IPS DF 4.7 (cell line): ENCODE results near the gene TUBA8.

Experiments used
- DNase-seq: peaks from one replicate; pipeline ENCODE4 v3.0.0-alpha.2; 2013; ENCODE audit warnings: low spot score; ENCODE audit errors: extremely low read depth

TUBA8 gene

DNA sequence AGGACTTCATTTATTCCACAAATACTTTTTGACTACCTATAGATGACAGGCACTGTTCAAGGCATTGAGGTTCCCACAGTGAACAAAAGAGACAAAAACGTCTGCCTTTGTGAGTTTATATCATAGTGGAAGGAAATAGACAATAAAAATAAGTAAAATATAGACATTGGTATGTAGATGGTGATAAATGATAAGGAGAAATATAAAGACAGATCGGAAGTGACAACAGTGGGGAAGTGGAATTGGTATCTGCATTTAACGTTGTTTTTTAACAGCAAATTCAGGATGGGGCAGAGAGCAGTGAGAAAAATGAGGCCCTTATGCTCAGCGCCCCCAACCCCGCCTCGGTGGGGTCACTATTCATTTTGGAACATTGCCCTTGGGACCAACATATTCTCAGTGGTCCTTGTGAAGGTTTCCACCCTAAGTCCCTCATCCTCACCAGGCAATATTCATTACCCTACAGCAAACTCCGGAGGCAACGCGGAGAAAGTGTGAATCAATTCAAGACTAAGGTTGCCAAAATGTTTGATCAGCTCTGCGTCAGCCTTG lies 33.4 kb upstream of the TUBA8 start:
- DNase-seq: no peak

- peak; percentile 64 for DNase-seq
Measured at GRCh38 chr22:18077639-18078328, 32.8 kb upstream of the TUBA8 start, which contains the start of gene PEX26. PEX26 (plus strand) TSS chr22:18077990; CDS start chr22:18078377, 387 bp downstream.

- no peak for DNase-seq
Measured at GRCh38 chr22:18078329-18079041, 32.1 kb upstream of the TUBA8 start.

GRCh38 chr22:18079706-18080233 lies 30.8 kb upstream of the TUBA8 start:
- no peak for DNase-seq

GRCh38 chr22:18081416-18081815 lies 29.2 kb upstream of the TUBA8 start:
- no peak for DNase-seq

DNA sequence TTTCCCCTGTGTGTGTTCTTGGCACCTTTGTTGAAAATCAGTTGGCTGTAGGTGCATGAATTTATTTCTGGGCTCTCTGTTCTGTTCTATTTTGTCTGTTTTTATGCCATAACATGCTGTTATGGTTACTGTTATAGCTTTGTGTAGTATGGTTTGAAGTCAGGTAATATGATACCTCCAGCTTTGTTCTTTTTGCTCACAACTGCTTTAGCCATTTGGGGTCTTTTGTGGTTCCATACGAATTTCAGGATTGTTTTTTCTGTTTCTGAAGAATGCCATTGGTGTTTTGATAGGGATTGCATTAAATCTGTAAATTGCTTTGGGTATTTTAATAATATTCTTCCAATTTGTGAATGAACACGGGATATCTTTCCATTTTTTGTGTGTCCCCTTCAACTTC lies 28.1 kb upstream of the TUBA8 start:
- DNase-seq: no peak

GRCh38 chr22:18083406-18083805 lies 27.2 kb upstream of the TUBA8 start:
- DNase-seq: no peak

DNA sequence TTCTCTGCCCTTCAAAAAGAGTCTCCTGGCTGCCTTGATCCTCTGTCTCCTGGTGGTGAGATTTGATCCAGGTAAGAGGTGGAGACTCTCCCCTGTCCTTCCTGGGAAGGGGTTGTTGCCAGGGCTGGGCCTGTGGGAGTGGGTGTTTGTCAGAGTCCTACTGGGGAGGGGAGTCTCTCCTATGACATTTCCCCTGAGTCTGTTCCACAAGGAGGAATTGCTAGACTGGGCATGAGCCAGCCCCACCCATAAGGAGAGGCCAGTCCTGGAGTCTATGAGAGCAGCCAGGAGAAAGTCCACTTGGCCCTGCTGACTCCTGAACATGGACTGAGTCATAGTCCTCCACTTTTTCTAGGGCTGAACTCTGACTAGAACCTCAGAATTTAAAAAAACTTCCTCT lies 25.4 kb upstream of the TUBA8 start:
- no peak for DNase-seq

DNA sequence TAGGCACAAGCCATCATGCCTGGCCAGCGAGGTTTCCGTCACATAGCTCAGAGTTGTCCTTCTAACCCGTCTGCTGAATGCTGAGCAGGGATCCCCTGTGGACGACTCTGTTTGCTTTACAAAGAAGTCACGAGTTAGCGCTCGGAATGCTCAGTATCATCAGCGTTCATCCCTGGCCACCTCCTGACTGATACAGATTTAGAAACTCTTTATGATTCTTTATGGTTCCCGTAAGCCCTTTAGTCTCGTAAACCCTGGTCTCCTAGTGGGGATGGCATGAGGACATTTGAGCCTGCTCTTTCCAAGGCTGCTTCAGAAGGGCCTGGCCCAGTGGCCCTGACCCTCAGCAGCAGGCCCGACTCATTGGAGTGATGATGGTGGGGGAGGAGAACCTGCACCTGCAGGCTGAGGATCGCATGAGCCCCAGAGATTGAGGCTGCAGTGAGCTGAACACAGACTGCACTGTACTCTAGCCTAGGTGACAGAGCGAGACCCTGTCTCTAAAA lies 23.2 kb upstream of the TUBA8 start:
- no peak for DNase-seq

DNA sequence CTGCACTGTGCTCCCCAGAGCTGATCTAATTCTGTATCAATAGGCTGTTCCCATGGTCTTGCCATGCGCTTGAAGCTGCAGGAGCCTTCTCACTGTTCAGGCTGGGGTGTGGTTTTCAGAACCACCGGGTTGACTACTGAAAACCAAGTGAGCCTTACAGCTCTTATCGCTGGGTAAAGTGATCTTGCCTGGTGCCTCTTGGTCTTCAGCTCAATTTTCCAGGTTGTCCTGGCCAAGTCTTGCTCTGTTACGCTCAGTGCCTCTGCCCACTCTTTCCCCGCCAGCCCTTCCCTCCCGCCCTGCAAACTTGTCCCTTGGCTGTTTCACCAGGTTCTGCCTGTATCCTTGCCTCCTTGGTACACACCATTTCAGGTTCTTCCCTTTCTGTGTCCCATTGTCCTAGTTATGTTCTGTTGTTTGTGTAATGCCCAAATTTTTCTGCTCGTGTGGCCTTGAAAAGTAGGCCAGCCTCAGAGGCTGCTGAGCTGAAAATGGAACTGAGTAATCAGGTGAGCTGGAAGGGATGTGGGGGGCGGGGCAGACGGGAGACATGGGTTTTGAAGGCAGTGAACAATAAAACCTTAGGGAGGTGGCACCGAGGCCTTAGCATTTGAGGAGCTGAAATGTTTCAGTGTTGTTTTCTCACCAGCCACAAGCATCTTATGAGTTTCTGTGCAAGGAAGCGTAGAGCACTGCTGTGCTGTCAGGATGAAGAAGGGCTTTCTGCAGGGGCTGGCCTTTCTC lies 21.6 kb upstream of the TUBA8 start:
- no peak for DNase-seq

DNA sequence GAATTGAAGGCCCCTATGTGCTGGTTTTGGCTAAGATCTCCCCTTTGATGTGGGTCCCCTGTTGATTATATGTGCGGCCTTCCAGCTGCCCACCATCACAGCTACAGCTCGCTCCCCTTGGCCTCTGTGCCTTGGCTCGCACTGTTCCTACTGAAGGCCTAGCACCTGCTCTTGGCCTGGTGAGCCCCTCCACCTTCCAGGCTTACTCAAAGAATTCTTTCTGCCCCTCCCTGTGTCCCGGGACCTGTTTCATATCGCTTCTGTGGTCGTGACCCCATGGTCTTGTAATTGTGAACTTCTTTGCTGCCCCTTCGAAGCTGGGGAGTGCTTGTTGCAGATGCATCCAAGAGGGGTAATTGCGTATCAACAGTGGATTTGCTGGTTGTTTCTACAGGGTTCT lies 20.3 kb upstream of the TUBA8 start:
- no peak for DNase-seq

DNA sequence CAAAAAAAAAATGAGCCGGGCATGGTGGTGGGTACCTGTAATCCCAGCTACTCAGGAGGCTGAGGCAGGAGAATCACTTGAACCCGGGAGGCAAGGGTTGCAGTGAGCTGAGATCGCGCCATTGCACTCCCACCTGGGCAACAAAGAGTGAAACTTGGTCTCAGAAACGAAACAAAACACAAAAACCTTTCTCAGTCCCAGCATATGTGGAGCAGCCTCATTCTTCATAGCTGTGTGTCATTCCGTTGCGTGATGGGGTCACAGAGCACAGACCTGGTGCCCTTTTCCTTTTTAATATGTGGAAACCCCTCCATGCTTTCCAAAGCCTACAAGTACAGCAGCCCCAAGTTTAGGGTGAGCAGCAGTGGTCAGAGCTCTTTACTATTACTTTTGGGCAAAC lies 19.1 kb upstream of the TUBA8 start:
- no peak for DNase-seq

GRCh38 chr22:18091916-18092526 lies 18.6 kb upstream of the TUBA8 start:
- DNase-seq: no peak

DNA sequence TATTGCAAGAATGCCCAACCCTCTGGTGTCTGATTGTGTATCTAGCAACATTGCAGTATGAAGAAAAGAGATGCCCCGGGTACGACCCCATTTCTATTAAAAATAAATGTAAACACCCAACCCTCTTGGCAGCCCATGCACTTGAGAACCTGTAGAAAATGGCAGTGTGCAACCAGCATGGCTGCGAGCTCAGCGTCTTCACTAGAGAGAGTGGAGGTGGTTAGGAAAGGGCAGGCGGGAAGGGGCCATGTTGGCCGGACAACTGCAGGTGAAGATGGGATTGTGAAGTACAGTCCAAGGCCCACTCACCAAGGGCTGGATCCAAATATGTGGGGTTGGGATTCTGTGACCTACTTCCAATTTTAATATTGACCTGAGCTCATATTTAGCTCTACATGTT lies 16.9 kb upstream of the TUBA8 start:
- DNase-seq: no peak

DNA sequence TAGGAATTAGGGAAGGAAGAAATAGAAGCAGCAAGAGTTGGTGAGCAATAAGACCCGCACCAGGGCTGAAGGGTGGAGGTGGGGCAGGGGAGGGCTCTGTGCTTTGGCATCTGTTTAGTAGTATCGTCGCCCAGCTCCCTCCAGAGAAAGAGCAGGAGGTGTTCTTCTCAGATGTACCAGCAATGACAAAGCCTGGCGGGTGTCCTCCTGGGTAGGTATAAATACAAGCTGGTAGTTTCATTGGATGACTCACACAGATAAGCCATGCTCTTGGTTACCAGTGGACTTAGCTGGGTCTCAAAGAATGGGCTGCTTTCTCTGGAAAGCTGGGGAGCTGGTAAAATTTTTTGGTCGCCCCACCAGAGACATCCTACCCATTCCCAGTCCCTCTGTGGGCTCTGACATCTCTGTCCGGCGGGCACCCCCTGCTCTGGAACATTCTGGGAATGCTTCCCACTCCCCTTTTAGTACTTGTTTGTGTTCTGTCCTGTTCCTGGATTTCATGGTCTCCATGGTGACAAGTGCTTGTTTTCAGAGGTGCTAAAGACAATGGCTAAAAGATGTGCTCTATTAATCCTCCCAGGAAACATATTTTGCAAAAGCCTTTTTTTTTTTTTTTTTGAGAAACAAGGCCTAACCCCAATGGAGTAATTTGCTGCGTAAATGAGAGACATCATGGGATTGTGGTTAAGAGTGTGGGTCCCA lies 15.4 kb upstream of the TUBA8 start:
- DNase-seq: no peak

DNA sequence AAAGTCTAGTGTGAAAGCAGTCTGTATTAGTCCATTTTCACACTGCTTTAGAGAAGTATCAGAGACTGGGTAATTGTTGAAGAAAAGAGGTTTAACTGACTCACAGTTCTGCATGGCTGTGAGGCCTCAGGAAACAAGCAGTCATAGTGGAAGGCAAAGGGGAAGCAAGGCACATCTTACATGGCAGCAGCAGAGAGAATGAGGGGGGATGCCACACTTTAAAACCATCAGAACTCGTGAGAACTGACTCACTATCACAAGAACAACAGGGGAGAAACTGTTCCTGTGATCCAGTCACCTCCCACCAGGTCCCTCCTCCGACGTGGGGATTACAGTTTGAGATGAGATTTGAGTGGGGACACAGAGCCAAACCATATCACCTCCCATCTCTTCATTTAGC lies 13.8 kb upstream of the TUBA8 start:
- no peak for DNase-seq

- DNase-seq: no peak
Measured at GRCh38 chr22:18100781-18101180, 9.8 kb upstream of the TUBA8 start.

DNA sequence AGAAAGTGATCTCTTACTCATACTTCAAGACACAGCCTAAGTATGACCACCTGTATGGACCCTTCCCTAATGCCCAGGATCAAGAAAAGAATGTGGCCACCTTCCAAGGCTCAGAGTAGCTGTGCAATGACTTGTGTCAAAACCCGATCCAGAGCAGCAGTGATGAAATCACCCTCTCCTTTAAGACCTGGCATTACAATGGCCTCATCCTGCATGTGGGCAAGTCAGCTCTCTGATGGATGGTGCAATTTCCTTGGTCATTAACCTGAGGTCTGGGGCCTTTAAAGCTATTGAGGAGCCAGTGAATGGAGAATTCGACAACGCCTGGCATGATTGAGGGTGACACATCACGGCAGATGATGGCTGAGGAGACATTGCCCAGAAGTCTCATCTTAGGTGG lies 9.1 kb upstream of the TUBA8 start:
- DNase-seq: no peak

GRCh38 chr22:18103527-18104269 lies 6.9 kb upstream of the TUBA8 start:
- no peak for DNase-seq

DNA sequence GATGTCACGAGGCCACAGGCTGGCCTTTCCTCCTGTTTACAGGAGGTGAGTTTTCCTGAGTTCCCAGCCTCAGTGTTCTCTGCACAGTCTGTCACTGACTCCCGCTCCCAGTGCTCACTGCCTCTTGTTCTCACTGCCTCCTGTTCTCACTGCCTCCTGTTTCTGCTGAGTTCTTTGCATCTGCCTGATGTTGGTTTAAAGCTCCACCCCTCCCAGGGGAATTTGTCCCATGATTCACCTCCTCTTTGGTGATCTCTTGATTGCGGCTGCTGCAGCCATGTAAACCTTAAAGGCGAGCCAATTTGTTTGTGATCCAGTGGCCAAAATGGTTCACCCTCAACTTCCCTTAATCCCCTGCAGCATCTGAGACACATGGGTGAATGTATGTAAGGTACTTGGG lies 6.0 kb upstream of the TUBA8 start:
- DNase-seq: no peak
